Measurements from ENCODE around the gene ARHGEF38.

The ARHGEF38 gene

GRCh38 chr4:105551965-105552746, at the start of gene ARHGEF38:
TSS of gene ARHGEF38 (plus strand) at chr4:105552620. CDS start at chr4:105552766, 146 bp downstream.
- no peak within 1 kb of the TSS for H3K4me3 ChIP-seq (ENCODE audit: low read depth in 1 of 5, low read length in 5 of 5)
- H3K27ac ChIP-seq (ENCODE audit: low read depth, low read length): no peak within 1 kb of the TSS

GRCh38 chr4:105503484-105503883, 48.9 kb upstream of the ARHGEF38 start:
- H3K36me3 ChIP-seq (ENCODE audit: control insufficient read depth in 5 of 5, insufficient read depth in 5 of 5, low read length in 5 of 5): no peaks in the 10 kb centered on the region
- no peak overlapping the region for H3K27ac ChIP-seq (ENCODE audit: low read depth, low read length)
- no peak overlapping the region for H3K4me3 ChIP-seq (ENCODE audit: low read depth in 1 of 5, low read length in 5 of 5)
- no peaks in the 10 kb centered on the region for H3K4me1 ChIP-seq (ENCODE audit: control insufficient read depth in 5 of 5, insufficient read depth in 5 of 5, low read length in 5 of 5)
- H3K27me3 ChIP-seq (ENCODE audit: control insufficient read depth in 5 of 5, insufficient read depth in 4 of 5, low read length in 5 of 5): no peaks in the 10 kb centered on the region
- H3K9ac ChIP-seq (ENCODE audit: low read length in 5 of 5): no peak overlapping the region
- H3K9me3 ChIP-seq (ENCODE audit: control insufficient read depth in 5 of 5, low read length in 5 of 5): no peaks in the 10 kb centered on the region

More at GRCh38 chr4:105551965-105552746, at the start of gene ARHGEF38:
- no peaks in the 10 kb centered on the region for H3K36me3 ChIP-seq (ENCODE audit: control insufficient read depth in 5 of 5, insufficient read depth in 5 of 5, low read length in 5 of 5)
- no peaks in the 10 kb centered on the region for H3K9me3 ChIP-seq (ENCODE audit: control insufficient read depth in 5 of 5, low read length in 5 of 5)
- H3K27me3 ChIP-seq (ENCODE audit: control insufficient read depth in 5 of 5, insufficient read depth in 4 of 5, low read length in 5 of 5): no peaks in the 10 kb centered on the region
- H3K4me1 ChIP-seq (ENCODE audit: control insufficient read depth in 5 of 5, insufficient read depth in 5 of 5, low read length in 5 of 5): peaks cover 0 to 8% (median 0%) of the 10 kb centered on the region in 5 donors
- H3K9ac ChIP-seq (ENCODE audit: low read length in 5 of 5): no peak within 1 kb of the TSS

- Histone ChIP-seq H3K9ac (ENCODE audit: low read length in 5 of 5) (no peak overlapping the region), H3K4me3 (ENCODE audit: low read depth in 1 of 5, low read length in 5 of 5) (no peak overlapping the region), H3K27me3 (ENCODE audit: control insufficient read depth in 5 of 5, insufficient read depth in 4 of 5, low read length in 5 of 5) (no peaks in the 10 kb centered on the region), H3K27ac (ENCODE audit: low read depth, low read length) (no peak overlapping the region), H3K9me3 (ENCODE audit: control insufficient read depth in 5 of 5, low read length in 5 of 5) (no peaks in the 10 kb centered on the region), H3K4me1 (ENCODE audit: control insufficient read depth in 5 of 5, insufficient read depth in 5 of 5, low read length in 5 of 5) (no peaks in the 10 kb centered on the region), H3K36me3 (ENCODE audit: control insufficient read depth in 5 of 5, insufficient read depth in 5 of 5, low read length in 5 of 5) (no peaks in the 10 kb centered on the region)
These were observed 47.7 kb upstream of the ARHGEF38 start for GRCh38 chr4:105504744-105505143.

GRCh38 chr4:105509291-105509690, 43.1 kb upstream of the ARHGEF38 start:
- Histone ChIP-seq H3K4me3 (ENCODE audit: low read depth in 1 of 5, low read length in 5 of 5) (no peak overlapping the region), H3K9me3 (ENCODE audit: control insufficient read depth in 5 of 5, low read length in 5 of 5) (no peaks in the 10 kb centered on the region), H3K36me3 (ENCODE audit: control insufficient read depth in 5 of 5, insufficient read depth in 5 of 5, low read length in 5 of 5) (no peaks in the 10 kb centered on the region), H3K27ac (ENCODE audit: low read depth, low read length) (no peak overlapping the region), H3K27me3 (ENCODE audit: control insufficient read depth in 5 of 5, insufficient read depth in 4 of 5, low read length in 5 of 5) (no peaks in the 10 kb centered on the region), H3K9ac (ENCODE audit: low read length in 5 of 5) (no peak overlapping the region), H3K4me1 (ENCODE audit: control insufficient read depth in 5 of 5, insufficient read depth in 5 of 5, low read length in 5 of 5) (no peaks in the 10 kb centered on the region)

- H3K9me3 ChIP-seq (ENCODE audit: control insufficient read depth in 5 of 5, low read length in 5 of 5): peaks cover 0 to 3% (median 0%) of the 10 kb centered on the region in 5 donors
- no peaks in the 10 kb centered on the region for H3K36me3 ChIP-seq (ENCODE audit: control insufficient read depth in 5 of 5, insufficient read depth in 5 of 5, low read length in 5 of 5)
- H3K27ac ChIP-seq (ENCODE audit: low read depth, low read length): no peak overlapping the region
- no peak overlapping the region for H3K4me3 ChIP-seq (ENCODE audit: low read depth in 1 of 5, low read length in 5 of 5)
- no peaks in the 10 kb centered on the region for H3K27me3 ChIP-seq (ENCODE audit: control insufficient read depth in 5 of 5, insufficient read depth in 4 of 5, low read length in 5 of 5)
- no peak overlapping the region for H3K9ac ChIP-seq (ENCODE audit: low read length in 5 of 5)
- H3K4me1 ChIP-seq (ENCODE audit: control insufficient read depth in 5 of 5, insufficient read depth in 5 of 5, low read length in 5 of 5): no peaks in the 10 kb centered on the region
These were observed 42.7 kb upstream of the ARHGEF38 start for GRCh38 chr4:105509714-105510113.

GRCh38 chr4:105510245-105510644, 42.2 kb upstream of the ARHGEF38 start:
- H3K27ac ChIP-seq (ENCODE audit: low read depth, low read length): no peak overlapping the region
- H3K4me3 ChIP-seq (ENCODE audit: low read depth in 1 of 5, low read length in 5 of 5): no peak overlapping the region
- peaks cover 0 to 7% (median 0%) of the 10 kb centered on the region in 5 donors for H3K9me3 ChIP-seq (ENCODE audit: control insufficient read depth in 5 of 5, low read length in 5 of 5)
- no peaks in the 10 kb centered on the region for H3K27me3 ChIP-seq (ENCODE audit: control insufficient read depth in 5 of 5, insufficient read depth in 4 of 5, low read length in 5 of 5)
- no peaks in the 10 kb centered on the region for H3K36me3 ChIP-seq (ENCODE audit: control insufficient read depth in 5 of 5, insufficient read depth in 5 of 5, low read length in 5 of 5)
- no peak overlapping the region for H3K9ac ChIP-seq (ENCODE audit: low read length in 5 of 5)
- no peaks in the 10 kb centered on the region for H3K4me1 ChIP-seq (ENCODE audit: control insufficient read depth in 5 of 5, insufficient read depth in 5 of 5, low read length in 5 of 5)

GRCh38 chr4:105520819-105521790, 31.3 kb upstream of the ARHGEF38 start:
- H3K36me3 ChIP-seq (ENCODE audit: control insufficient read depth in 5 of 5, insufficient read depth in 5 of 5, low read length in 5 of 5): no peaks in the 10 kb centered on the region
- H3K9ac ChIP-seq (ENCODE audit: low read length in 5 of 5): no peak overlapping the region
- no peak overlapping the region for H3K4me3 ChIP-seq (ENCODE audit: low read depth in 1 of 5, low read length in 5 of 5)

GRCh38 chr4:105526656-105527055, 25.8 kb upstream of the ARHGEF38 start:
- Histone ChIP-seq H3K36me3 (ENCODE audit: control insufficient read depth in 5 of 5, insufficient read depth in 5 of 5, low read length in 5 of 5) (no peaks in the 10 kb centered on the region), H3K9me3 (ENCODE audit: control insufficient read depth in 5 of 5, low read length in 5 of 5) (no peaks in the 10 kb centered on the region), H3K4me3 (ENCODE audit: low read depth in 1 of 5, low read length in 5 of 5) (no peak overlapping the region), H3K9ac (ENCODE audit: low read length in 5 of 5) (no peak overlapping the region), H3K27me3 (ENCODE audit: control insufficient read depth in 5 of 5, insufficient read depth in 4 of 5, low read length in 5 of 5) (peaks cover 0 to 9% (median 2%) of the 10 kb centered on the region in 5 donors), H3K27ac (ENCODE audit: low read depth, low read length) (no peak overlapping the region), H3K4me1 (ENCODE audit: control insufficient read depth in 5 of 5, insufficient read depth in 5 of 5, low read length in 5 of 5) (no peaks in the 10 kb centered on the region)

More at GRCh38 chr4:105520819-105521790, 31.3 kb upstream of the ARHGEF38 start:
- no peaks in the 10 kb centered on the region for H3K9me3 ChIP-seq (ENCODE audit: control insufficient read depth in 5 of 5, low read length in 5 of 5)
- H3K27ac ChIP-seq (ENCODE audit: low read depth, low read length): no peak overlapping the region
- H3K27me3 ChIP-seq (ENCODE audit: control insufficient read depth in 5 of 5, insufficient read depth in 4 of 5, low read length in 5 of 5): peaks cover 0 to 4% (median 0%) of the 10 kb centered on the region in 5 donors
- H3K4me1 ChIP-seq (ENCODE audit: control insufficient read depth in 5 of 5, insufficient read depth in 5 of 5, low read length in 5 of 5): no peaks in the 10 kb centered on the region

GRCh38 chr4:105527081-105527480, 25.3 kb upstream of the ARHGEF38 start:
- no peaks in the 10 kb centered on the region for H3K9me3 ChIP-seq (ENCODE audit: control insufficient read depth in 5 of 5, low read length in 5 of 5)
- H3K36me3 ChIP-seq (ENCODE audit: control insufficient read depth in 5 of 5, insufficient read depth in 5 of 5, low read length in 5 of 5): no peaks in the 10 kb centered on the region
- H3K4me1 ChIP-seq (ENCODE audit: control insufficient read depth in 5 of 5, insufficient read depth in 5 of 5, low read length in 5 of 5): no peaks in the 10 kb centered on the region
- no peak overlapping the region for H3K9ac ChIP-seq (ENCODE audit: low read length in 5 of 5)
- no peak overlapping the region for H3K4me3 ChIP-seq (ENCODE audit: low read depth in 1 of 5, low read length in 5 of 5)
- H3K27ac ChIP-seq (ENCODE audit: low read depth, low read length): no peak overlapping the region
- peaks cover 0 to 7% (median 2%) of the 10 kb centered on the region in 5 donors for H3K27me3 ChIP-seq (ENCODE audit: control insufficient read depth in 5 of 5, insufficient read depth in 4 of 5, low read length in 5 of 5)

- Histone ChIP-seq H3K4me1 (ENCODE audit: control insufficient read depth in 5 of 5, insufficient read depth in 5 of 5, low read length in 5 of 5) (no peaks in the 10 kb centered on the region), H3K27ac (ENCODE audit: low read depth, low read length) (no peak overlapping the region), H3K27me3 (ENCODE audit: control insufficient read depth in 5 of 5, insufficient read depth in 4 of 5, low read length in 5 of 5) (no peaks in the 10 kb centered on the region), H3K36me3 (ENCODE audit: control insufficient read depth in 5 of 5, insufficient read depth in 5 of 5, low read length in 5 of 5) (no peaks in the 10 kb centered on the region), H3K9me3 (ENCODE audit: control insufficient read depth in 5 of 5, low read length in 5 of 5) (no peaks in the 10 kb centered on the region), H3K4me3 (ENCODE audit: low read depth in 1 of 5, low read length in 5 of 5) (no peak overlapping the region), H3K9ac (ENCODE audit: low read length in 5 of 5) (no peak overlapping the region)
These were observed 15.8 kb upstream of the ARHGEF38 start for GRCh38 chr4:105536601-105537000.
